HG02938 (cell line): ENCODE results near the gene ASPG.

Experiments
- ATAC-seq: cut with Tn5 transposase; IDR thresholded peaks from one replicate; pipeline ENCODE4 v1.9.1; 2021; ENCODE audit warnings: mild to moderate bottlenecking, moderate library complexity; ENCODE audit not compliant: unreplicated experiment

ASPG gene

GRCh38 chr14:104092931-104093365, 7.4 kb downstream of the ASPG start:
- no peak for ATAC-seq

- ATAC-seq, result no peak
These were observed 8.0 kb downstream of the ASPG start for GRCh38 chr14:104093366-104094055.

GRCh38 chr14:104094056-104094708, 8.7 kb downstream of the ASPG start:
- no peak for ATAC-seq

GRCh38 chr14:104094709-104095425, 9.4 kb downstream of the ASPG start:
- no peak for ATAC-seq

GRCh38 chr14:104095426-104096310, 10.2 kb downstream of the ASPG start:
- ATAC-seq, result no peak

GRCh38 chr14:104096318-104096717, 10.8 kb downstream of the ASPG start:
- no peak for ATAC-seq

- ATAC-seq, result no peak
These were observed 11.5 kb downstream of the ASPG start for GRCh38 chr14:104096751-104097700.

- ATAC-seq, result no peak
These were observed 13.0 kb downstream of the ASPG start for GRCh38 chr14:104098272-104099095.

GRCh38 chr14:104099096-104100041, 13.9 kb downstream of the ASPG start:
- ATAC-seq, result no peak

GRCh38 chr14:104100171-104101085, 14.9 kb downstream of the ASPG start:
- ATAC-seq, result no peak

- no peak for ATAC-seq
These were observed 15.7 kb downstream of the ASPG start for GRCh38 chr14:104101086-104101621.

- ATAC-seq, result no peak
These were observed 16.3 kb downstream of the ASPG start for GRCh38 chr14:104101651-104102281.

- no peak for ATAC-seq
These were observed 16.9 kb downstream of the ASPG start for GRCh38 chr14:104102282-104102914.

- ATAC-seq, result no peak
These were observed 17.6 kb downstream of the ASPG start for GRCh38 chr14:104103061-104103445.

- ATAC-seq, result no peak
These were observed 18.1 kb downstream of the ASPG start for GRCh38 chr14:104103446-104104075.
